ENCODE measurements around the gene REXO4. TPM values are rescaled to one million over a fixed set of nuclear protein-coding genes. Genes with fewer than 3 reads are reported as not detected.

REXO4 gene
- total and polyA plus RNA-seq, 11 donors, result 9.6 to 30.6 (median 13.7) TPM

GRCh38 chr9:133389562-133389961, 28.2 kb downstream of the REXO4 start:
- 82 to 87% (median 84%) methylated on average over 12 to 13 of the region's 13 CpGs for WGBS, 4 donors
- H3K4me3 ChIP-seq, result no peak overlapping the region
- DNase-seq (no peak), ATAC-seq (no peak)
- intact Hi-C loops (cut with DNase I), result no loop called here
- no peaks in the 10 kb centered on the region for H3K36me3 ChIP-seq
- peaks cover 0 to 12% (median 0%) of the 10 kb centered on the region in 9 donors for H3K27me3 ChIP-seq
- H3K27ac ChIP-seq, result no peak overlapping the region
- TF ChIP-seq POLR2A (IDR thresholded peaks at IDR 0.05) (no peak), CTCF (IDR thresholded peaks at IDR 0.05) (no peak)
- H3K4me1 ChIP-seq, result no peaks in the 10 kb centered on the region
- no peaks in the 10 kb centered on the region for H3K9me3 ChIP-seq

GRCh38 chr9:133389025-133389557, 28.7 kb downstream of the REXO4 start:
- TF ChIP-seq CTCF (IDR thresholded peaks at IDR 0.05) (no peak), POLR2A (IDR thresholded peaks at IDR 0.05) (no peak)

GRCh38 chr9:133387680-133388079, 30.1 kb downstream of the REXO4 start:
- no peaks in the 10 kb centered on the region for H3K4me1 ChIP-seq
- WGBS, 4 donors, result 83 to 89% (median 87%) methylated on average over 9 of the region's 9 CpGs
- intact Hi-C loops (cut with DNase I), result no loop called here
- ATAC-seq, result no peak
- no peak overlapping the region for H3K27ac ChIP-seq
- no peak overlapping the region for H3K4me3 ChIP-seq
- TF ChIP-seq POLR2A (IDR thresholded peaks at IDR 0.05), result no peak
- TF ChIP-seq CTCF (IDR thresholded peaks at IDR 0.05), result no peak
- H3K9me3 ChIP-seq, result no peaks in the 10 kb centered on the region
- H3K36me3 ChIP-seq, result no peaks in the 10 kb centered on the region
- H3K27me3 ChIP-seq, result peaks cover 0 to 4% (median 0%) of the 10 kb centered on the region in 9 donors
- DNase-seq, result peak in 1 of 5 donors; percentile 13

More at GRCh38 chr9:133389025-133389557, 28.7 kb downstream of the REXO4 start:
- DNase-seq, result no peak
- H3K36me3 ChIP-seq, result no peaks in the 10 kb centered on the region
- no peak overlapping the region for H3K27ac ChIP-seq
- intact Hi-C loops (cut with DNase I), result no loop called here
- WGBS, 4 donors, result 90 to 98% (median 96%) methylated on average over 8 to 12 of the region's 12 CpGs
- H3K4me3 ChIP-seq, result no peak overlapping the region
- no peak for ATAC-seq
- H3K4me1 ChIP-seq, result no peaks in the 10 kb centered on the region
- no peaks in the 10 kb centered on the region for H3K9me3 ChIP-seq
- H3K27me3 ChIP-seq, result peaks cover 0 to 9% (median 0%) of the 10 kb centered on the region in 9 donors

- intact Hi-C loops (cut with DNase I), result no loop called here
- WGBS, 4 donors, result 78 to 99% (median 80%) methylated on average over 8 to 13 of the region's 13 CpGs
- ATAC-seq, result no peak
These were observed 31.5 kb downstream of the REXO4 start for GRCh38 chr9:133386338-133386737.

More at GRCh38 chr9:133386338-133386737, 31.5 kb downstream of the REXO4 start:
- DNase-seq, result no peak
- TF ChIP-seq POLR2A (IDR thresholded peaks at IDR 0.05) (no peak), CTCF (IDR thresholded peaks at IDR 0.05) (no peak)
- Histone ChIP-seq H3K27ac (no peak overlapping the region), H3K9me3 (no peaks in the 10 kb centered on the region), H3K27me3 (peaks cover 0 to 4% (median 0%) of the 10 kb centered on the region in 9 donors), H3K4me3 (no peak overlapping the region), H3K36me3 (no peaks in the 10 kb centered on the region), H3K4me1 (no peaks in the 10 kb centered on the region)

Measured in heart left ventricle (tissue), 16 donors.